ENCODE results near the gene CENPP. TPM values are rescaled to one million over a fixed set of nuclear protein-coding genes. Genes with fewer than 3 reads are reported as not detected.

CENPP gene
- polyA plus RNA-seq, 2 of the 4 experiments (the other 2 are of a cell fraction): 7.2 to 13.4 TPM

DNA sequence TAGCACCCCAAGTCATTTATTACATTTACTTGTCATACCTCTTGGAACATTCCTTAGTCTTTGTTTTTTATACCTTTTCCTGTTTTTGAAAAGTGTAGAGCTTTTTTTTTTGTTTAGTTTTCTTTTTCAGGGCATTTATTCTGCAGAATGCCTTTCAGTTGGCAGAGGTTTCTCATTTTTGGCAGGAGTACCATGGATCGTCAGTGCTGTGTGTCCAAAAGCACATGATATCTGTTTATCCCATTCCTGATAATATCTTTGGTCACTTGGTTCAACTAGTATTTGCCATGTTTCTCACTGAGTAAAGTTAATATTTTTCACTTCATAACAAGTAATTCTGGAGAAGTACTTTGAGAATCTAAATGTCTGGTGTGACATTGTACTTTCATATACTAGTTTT lies 67.9 kb downstream of the CENPP start:
- no peak for FAIRE-seq
- WGBS (ENCODE audit: missing lambda C conversion rate): 85% methylated on average over 1 of the region's 1 CpG
- H3K4me3 ChIP-seq: no peak overlapping the region
- POLR2A ChIA-PET: no interaction called here
- no peaks in the 10 kb centered on the region for H3K9me3 ChIP-seq
- no peak for ATAC-seq
- TF ChIP-seq HEYL (CRISPR knock-in tag; IDR thresholded peaks at IDR 0.05) (no peak), KDM1A (IDR thresholded peaks at IDR 0.05; ENCODE audit: low read depth) (no peak)
- TF ChIP-seq, protein P1, sequence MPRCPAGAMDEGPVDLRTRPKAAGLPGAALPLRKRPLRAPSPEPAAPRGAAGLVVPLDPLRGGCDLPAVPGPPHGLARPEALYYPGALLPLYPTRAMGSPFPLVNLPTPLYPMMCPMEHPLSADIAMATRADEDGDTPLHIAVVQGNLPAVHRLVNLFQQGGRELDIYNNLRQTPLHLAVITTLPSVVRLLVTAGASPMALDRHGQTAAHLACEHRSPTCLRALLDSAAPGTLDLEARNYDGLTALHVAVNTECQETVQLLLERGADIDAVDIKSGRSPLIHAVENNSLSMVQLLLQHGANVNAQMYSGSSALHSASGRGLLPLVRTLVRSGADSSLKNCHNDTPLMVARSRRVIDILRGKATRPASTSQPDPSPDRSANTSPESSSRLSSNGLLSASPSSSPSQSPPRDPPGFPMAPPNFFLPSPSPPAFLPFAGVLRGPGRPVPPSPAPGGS (IDR thresholded peaks at IDR 0.05): no peak
- TF ChIP-seq, protein P2, sequence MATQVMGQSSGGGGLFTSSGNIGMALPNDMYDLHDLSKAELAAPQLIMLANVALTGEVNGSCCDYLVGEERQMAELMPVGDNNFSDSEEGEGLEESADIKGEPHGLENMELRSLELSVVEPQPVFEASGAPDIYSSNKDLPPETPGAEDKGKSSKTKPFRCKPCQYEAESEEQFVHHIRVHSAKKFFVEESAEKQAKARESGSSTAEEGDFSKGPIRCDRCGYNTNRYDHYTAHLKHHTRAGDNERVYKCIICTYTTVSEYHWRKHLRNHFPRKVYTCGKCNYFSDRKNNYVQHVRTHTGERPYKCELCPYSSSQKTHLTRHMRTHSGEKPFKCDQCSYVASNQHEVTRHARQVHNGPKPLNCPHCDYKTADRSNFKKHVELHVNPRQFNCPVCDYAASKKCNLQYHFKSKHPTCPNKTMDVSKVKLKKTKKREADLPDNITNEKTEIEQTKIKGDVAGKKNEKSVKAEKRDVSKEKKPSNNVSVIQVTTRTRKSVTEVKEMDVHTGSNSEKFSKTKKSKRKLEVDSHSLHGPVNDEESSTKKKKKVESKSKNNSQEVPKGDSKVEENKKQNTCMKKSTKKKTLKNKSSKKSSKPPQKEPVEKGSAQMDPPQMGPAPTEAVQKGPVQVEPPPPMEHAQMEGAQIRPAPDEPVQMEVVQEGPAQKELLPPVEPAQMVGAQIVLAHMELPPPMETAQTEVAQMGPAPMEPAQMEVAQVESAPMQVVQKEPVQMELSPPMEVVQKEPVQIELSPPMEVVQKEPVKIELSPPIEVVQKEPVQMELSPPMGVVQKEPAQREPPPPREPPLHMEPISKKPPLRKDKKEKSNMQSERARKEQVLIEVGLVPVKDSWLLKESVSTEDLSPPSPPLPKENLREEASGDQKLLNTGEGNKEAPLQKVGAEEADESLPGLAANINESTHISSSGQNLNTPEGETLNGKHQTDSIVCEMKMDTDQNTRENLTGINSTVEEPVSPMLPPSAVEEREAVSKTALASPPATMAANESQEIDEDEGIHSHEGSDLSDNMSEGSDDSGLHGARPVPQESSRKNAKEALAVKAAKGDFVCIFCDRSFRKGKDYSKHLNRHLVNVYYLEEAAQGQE (IDR thresholded peaks at IDR 0.05): no peak
- no peaks in the 10 kb centered on the region for H3K4me1 ChIP-seq
- H3K4me2 ChIP-seq: no peak overlapping the region
- no peak for DNase-seq (ENCODE audit: low read depth in 1 of 2, low spot score in 1 of 2)
- H3K27ac ChIP-seq: no peak overlapping the region
- CTCF ChIA-PET: no interaction called here

DNA sequence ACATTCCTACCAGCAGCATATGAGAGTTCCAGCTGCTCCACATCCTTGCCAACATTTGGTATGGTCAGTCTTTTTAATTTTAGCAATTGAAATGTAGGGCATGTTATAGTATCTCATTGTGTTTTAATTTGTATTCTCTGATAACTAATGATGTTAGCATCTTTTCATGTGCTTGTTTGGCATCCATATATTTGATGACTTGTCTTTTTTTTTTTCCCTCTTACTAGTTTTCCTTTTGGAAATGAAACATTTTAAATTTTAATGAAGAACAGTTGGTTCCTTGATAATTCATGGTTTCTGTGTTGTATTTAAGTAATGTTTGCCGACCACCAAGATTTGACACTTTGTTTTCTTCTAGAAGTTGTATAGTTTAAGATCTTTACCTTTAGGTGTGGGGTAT lies 69.9 kb downstream of the CENPP start:
- POLR2A ChIA-PET: no interaction called here
- no peak overlapping the region for H3K4me2 ChIP-seq
- FAIRE-seq: no peak
- WGBS (ENCODE audit: missing lambda C conversion rate): 87% methylated on average over 1 of the region's 1 CpG
- no peaks in the 10 kb centered on the region for H3K4me1 ChIP-seq
- DNase-seq (ENCODE audit: low read depth in 1 of 2, low spot score in 1 of 2): no peak
- no peak for ATAC-seq
- no peak overlapping the region for H3K4me3 ChIP-seq
- no peak overlapping the region for H3K27ac ChIP-seq
- H3K9me3 ChIP-seq: no peaks in the 10 kb centered on the region
- TF ChIP-seq BHLHE40 (IDR thresholded peaks at IDR 0.05; ENCODE audit: low read depth, low read length) (no peak), JUN (IDR thresholded peaks at IDR 0.05) (no peak), NPAS2 (CRISPR knock-in tag; IDR thresholded peaks at IDR 0.05; ENCODE audit: borderline replicate concordance) (no peak), TP53 (CRISPR knock-in tag; IDR thresholded peaks at IDR 0.05) (no peak), GATA3 (IDR thresholded peaks at IDR 0.05; ENCODE audit: borderline replicate concordance) (no peak), HOXB5 (CRISPR knock-in tag; IDR thresholded peaks at IDR 0.05) (no peak)
- TF ChIP-seq, protein P2 (IDR thresholded peaks at IDR 0.05): no peak
- TF ChIP-seq, protein P3, sequence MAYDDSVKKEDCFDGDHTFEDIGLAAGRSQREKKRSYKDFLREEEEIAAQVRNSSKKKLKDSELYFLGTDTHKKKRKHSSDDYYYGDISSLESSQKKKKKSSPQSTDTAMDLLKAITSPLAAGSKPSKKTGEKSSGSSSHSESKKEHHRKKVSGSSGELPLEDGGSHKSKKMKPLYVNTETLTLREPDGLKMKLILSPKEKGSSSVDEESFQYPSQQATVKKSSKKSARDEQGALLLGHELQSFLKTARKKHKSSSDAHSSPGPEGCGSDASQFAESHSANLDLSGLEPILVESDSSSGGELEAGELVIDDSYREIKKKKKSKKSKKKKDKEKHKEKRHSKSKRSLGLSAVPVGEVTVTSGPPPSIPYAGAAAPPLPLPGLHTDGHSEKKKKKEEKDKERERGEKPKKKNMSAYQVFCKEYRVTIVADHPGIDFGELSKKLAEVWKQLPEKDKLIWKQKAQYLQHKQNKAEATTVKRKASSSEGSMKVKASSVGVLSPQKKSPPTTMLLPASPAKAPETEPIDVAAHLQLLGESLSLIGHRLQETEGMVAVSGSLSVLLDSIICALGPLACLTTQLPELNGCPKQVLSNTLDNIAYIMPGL (CRISPR knock-in tag; IDR thresholded peaks at IDR 0.05; ENCODE audit: borderline replicate concordance): no peak
- TF ChIP-seq, protein P4, sequence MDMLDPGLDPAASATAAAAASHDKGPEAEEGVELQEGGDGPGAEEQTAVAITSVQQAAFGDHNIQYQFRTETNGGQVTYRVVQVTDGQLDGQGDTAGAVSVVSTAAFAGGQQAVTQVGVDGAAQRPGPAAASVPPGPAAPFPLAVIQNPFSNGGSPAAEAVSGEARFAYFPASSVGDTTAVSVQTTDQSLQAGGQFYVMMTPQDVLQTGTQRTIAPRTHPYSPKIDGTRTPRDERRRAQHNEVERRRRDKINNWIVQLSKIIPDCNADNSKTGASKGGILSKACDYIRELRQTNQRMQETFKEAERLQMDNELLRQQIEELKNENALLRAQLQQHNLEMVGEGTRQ (IDR thresholded peaks at IDR 0.05): no peak
- CTCF ChIA-PET: no interaction called here

Data from A549 (cell line).